HG03342 (cell line): ENCODE data around the gene CYP3A7.
"Not testable (repeated sequence)": the region's sequence is repeated elsewhere in the genome, so short reads cannot be mapped to it uniquely, and the experiment has no call there.

Experiments
- ATAC-seq: cut with Tn5 transposase; IDR thresholded peaks from one replicate; pipeline ENCODE4 v1.9.1; 2021; ENCODE audit warnings: mild to moderate bottlenecking, moderate library complexity; ENCODE audit not compliant: unreplicated experiment

CYP3A7 gene

GRCh38 chr7:99742737-99743394, 7.9 kb upstream of the CYP3A7 start:
- ATAC-seq, result no peak

GRCh38 chr7:99741441-99741795, 6.4 kb upstream of the CYP3A7 start:
- ATAC-seq, result no peak

- no peak for ATAC-seq
These were observed 5.8 kb upstream of the CYP3A7 start for GRCh38 chr7:99740573-99741440.

- no peak for ATAC-seq
These were observed 4.9 kb upstream of the CYP3A7 start for GRCh38 chr7:99739699-99740572.

- ATAC-seq, result no peak
These were observed 2.7 kb upstream of the CYP3A7 start for GRCh38 chr7:99737726-99738125.

- not testable (repeated sequence) for ATAC-seq
These were observed 1.7 kb upstream of the CYP3A7 start for GRCh38 chr7:99736667-99737066.

GRCh38 chr7:99733448-99733847, 1.5 kb downstream of the CYP3A7 start:
- no peak for ATAC-seq

GRCh38 chr7:99733003-99733402, 2.0 kb downstream of the CYP3A7 start:
- ATAC-seq, result no peak

GRCh38 chr7:99731638-99732374, 3.2 kb downstream of the CYP3A7 start:
- ATAC-seq, result no peak

GRCh38 chr7:99730992-99731391, 4.0 kb downstream of the CYP3A7 start:
- no peak for ATAC-seq

GRCh38 chr7:99730238-99730810, 4.7 kb downstream of the CYP3A7 start:
- no peak for ATAC-seq

GRCh38 chr7:99729486-99730237, 5.3 kb downstream of the CYP3A7 start:
- no peak for ATAC-seq

- ATAC-seq, result no peak
These were observed 6.4 kb downstream of the CYP3A7 start for GRCh38 chr7:99728615-99729014.

- ATAC-seq, result not testable (repeated sequence)
These were observed 11.8 kb downstream of the CYP3A7 start for GRCh38 chr7:99723201-99723600.

GRCh38 chr7:99720800-99721595, 14.0 kb downstream of the CYP3A7 start:
- no peak for ATAC-seq

- no peak for ATAC-seq
These were observed 14.8 kb downstream of the CYP3A7 start for GRCh38 chr7:99719996-99720769.

GRCh38 chr7:99713995-99714570, 20.9 kb downstream of the CYP3A7 start:
- no peak for ATAC-seq
